Sigmoid colon (tissue), 3 donors: ENCODE measurements around the gene SFRP2.

ENCODE experiments used
- POLR2A ChIP-seq, 2 donors: fragments of 450-650 bp; IDR thresholded peaks; one replicate each; pipeline ENCODE4 v1.6.1; 2016; ENCODE audit warnings: antibody characterized with exemption in 2 of 2, mild to moderate bottlenecking in 2 of 2, moderate library complexity in 2 of 2
- TF ChIP-seq, protein P1 (sequence below), 4 experiments: fragments of 450-650 bp in 3 of 4; fragments of 200-600 bp in 1 of 4; IDR thresholded peaks; one replicate each; pipeline ENCODE4 v1.5.1; 2016 to 2019; ENCODE audit warnings: antibody characterized with exemption in 4 of 4, mild to moderate bottlenecking in 3 of 4, moderate library complexity in 2 of 4

DNA sequence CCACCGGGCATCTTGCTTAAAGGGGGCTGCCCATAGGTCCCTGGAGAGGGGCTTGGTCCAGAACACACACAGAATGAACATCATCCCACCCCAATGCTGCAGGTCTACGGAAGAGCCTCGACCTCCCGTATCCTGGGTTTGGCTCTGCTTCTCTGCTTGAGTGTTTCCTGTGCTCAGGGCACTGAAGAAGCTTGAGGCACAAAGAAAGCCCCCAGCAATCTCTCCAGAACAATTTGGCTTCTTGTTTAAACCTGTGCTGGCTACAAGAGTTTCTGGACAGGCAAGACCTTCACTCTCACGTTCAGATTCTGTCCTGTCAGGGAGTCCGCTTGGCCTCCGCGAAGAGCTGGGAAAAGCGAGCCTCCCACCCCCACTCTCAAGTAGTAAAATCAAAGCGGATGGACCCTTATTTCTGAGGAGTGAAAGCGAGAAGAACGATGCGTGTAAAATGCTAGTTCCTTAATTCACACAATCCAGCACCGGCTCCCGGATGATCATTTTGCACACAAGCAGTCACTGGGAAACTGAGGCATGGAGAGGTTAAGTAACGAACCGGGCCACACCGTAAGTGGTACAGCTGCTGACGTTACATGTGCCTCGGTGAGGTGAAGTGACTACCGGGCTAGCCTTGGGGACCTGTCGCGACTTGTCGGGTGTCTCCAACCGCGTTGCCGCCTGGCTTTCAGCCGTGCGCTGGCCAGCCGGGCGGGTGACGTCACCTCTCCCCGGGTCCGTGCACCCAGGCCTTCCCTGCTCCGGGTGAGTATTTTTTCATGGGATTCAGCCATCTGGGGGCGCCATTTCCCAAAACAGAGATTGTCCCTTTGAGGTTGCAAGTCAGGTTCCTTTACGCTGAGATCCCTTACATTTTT, 3.1 kb upstream of the SFRP2 start:
- TF ChIP-seq, protein P1, sequence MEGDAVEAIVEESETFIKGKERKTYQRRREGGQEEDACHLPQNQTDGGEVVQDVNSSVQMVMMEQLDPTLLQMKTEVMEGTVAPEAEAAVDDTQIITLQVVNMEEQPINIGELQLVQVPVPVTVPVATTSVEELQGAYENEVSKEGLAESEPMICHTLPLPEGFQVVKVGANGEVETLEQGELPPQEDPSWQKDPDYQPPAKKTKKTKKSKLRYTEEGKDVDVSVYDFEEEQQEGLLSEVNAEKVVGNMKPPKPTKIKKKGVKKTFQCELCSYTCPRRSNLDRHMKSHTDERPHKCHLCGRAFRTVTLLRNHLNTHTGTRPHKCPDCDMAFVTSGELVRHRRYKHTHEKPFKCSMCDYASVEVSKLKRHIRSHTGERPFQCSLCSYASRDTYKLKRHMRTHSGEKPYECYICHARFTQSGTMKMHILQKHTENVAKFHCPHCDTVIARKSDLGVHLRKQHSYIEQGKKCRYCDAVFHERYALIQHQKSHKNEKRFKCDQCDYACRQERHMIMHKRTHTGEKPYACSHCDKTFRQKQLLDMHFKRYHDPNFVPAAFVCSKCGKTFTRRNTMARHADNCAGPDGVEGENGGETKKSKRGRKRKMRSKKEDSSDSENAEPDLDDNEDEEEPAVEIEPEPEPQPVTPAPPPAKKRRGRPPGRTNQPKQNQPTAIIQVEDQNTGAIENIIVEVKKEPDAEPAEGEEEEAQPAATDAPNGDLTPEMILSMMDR (IDR thresholded peaks at IDR 0.05): no peak
- TF ChIP-seq POLR2A (IDR thresholded peaks at IDR 0.05): no peak
